SH-SY5Y (cell line): Measurements from ENCODE around the gene DESI2.

Experiments
- GATA2 ChIP-seq: IDR thresholded peaks from 2 replicates; pipeline ENCODE4 v1.6.1; 2011; ENCODE audit warnings: mild to moderate bottlenecking, low read depth, low read length
- GATA3 ChIP-seq: IDR thresholded peaks from 2 replicates; pipeline ENCODE4 v1.6.1; 2011; ENCODE audit warnings: low read depth, mild to moderate bottlenecking, low read length, moderate library complexity

DNA sequence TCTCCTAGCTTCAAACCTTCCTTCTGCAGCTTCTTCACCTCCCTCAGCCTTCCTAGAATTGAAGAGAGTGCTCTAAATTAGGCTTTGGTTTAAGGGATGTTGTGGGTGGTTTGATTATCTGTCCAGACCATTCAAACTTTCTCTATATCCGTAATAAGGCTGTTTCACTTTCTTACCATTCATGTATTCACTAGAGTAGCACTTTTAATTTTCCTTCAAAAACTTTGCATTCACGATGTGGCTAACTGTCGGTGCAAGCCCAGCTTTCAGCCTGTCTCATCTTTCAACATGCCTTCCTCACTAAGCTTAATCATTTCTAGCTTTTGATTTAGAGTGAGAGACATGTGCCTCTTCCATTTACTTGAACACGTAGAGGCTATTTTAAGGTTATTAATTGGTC, 26.2 kb upstream of the DESI2 start:
- TF ChIP-seq GATA2 (no peak), GATA3 (no peak)
